Neuronal stem cell (in vitro differentiated cells): ENCODE measurements around the gene GASK1B.

Experiments
- DNase-seq: peaks from one replicate; pipeline ENCODE4 v3.0.0-alpha.2; 2013; ENCODE audit warnings: low spot score
- H2AFZ ChIP-seq: one replicate; pipeline ENCODE4 v1.6.1; 2013; ENCODE audit warnings: mild to moderate bottlenecking, low read length, inconsistent platforms
- H2AK5ac ChIP-seq: 2 replicates; pipeline ENCODE4 v1.6.1; 2013; ENCODE audit warnings: low read depth, mild to moderate bottlenecking, inconsistent platforms, low read length, moderate library complexity, mixed read lengths
- H2BK120ac ChIP-seq: 2 replicates; pipeline ENCODE4 v1.6.1; 2013; ENCODE audit warnings: low read depth, mild to moderate bottlenecking, inconsistent platforms, low read length, moderate library complexity, mixed read lengths
- H2BK12ac ChIP-seq: one replicate; pipeline ENCODE4 v1.6.1; 2013; ENCODE audit warnings: low read length, inconsistent platforms
- H2BK15ac ChIP-seq: 2 replicates; pipeline ENCODE4 v1.6.1; 2013; ENCODE audit warnings: mild to moderate bottlenecking, low read length, inconsistent platforms, mixed read lengths
- H2BK5ac ChIP-seq: one replicate; pipeline ENCODE4 v1.6.1; 2013; ENCODE audit warnings: inconsistent platforms, mild to moderate bottlenecking, low read length, moderate library complexity
- H3K14ac ChIP-seq: one replicate; pipeline ENCODE4 v1.6.1; 2013; ENCODE audit warnings: low read length, inconsistent platforms
- H3K18ac ChIP-seq: 2 replicates; pipeline ENCODE4 v1.6.1; 2013; ENCODE audit warnings: low read length, inconsistent platforms
- H3K23ac ChIP-seq: 2 replicates; pipeline ENCODE4 v1.6.1; 2013; ENCODE audit warnings: low read depth, mild to moderate bottlenecking, mixed read lengths, low read length, inconsistent platforms; ENCODE audit not compliant: poor library complexity
- H3K27ac ChIP-seq: replicated peaks from 3 replicates; pipeline ENCODE4 v1.5.1; 2013; ENCODE audit warnings: low read length, inconsistent platforms
- H3K27me3 ChIP-seq, 3 experiments: 2 replicates each; pipeline ENCODE4 v1.6.1; 2013; ENCODE audit warnings: low read length in 3 of 3, mild to moderate bottlenecking in 2 of 3, inconsistent platforms in 1 of 3, low read depth in 1 of 3, mixed read lengths in 1 of 3, moderate library complexity in 1 of 3; ENCODE audit not compliant: control insufficient read depth in 3 of 3, insufficient read depth in 3 of 3
- H3K36me3 ChIP-seq, 2 donors: replicated peaks in 1 of 2; 2 replicates each; pipeline ENCODE4 v1.6.1; 2013; ENCODE audit warnings: low read length in 2 of 2; ENCODE audit not compliant: control insufficient read depth in 2 of 2, insufficient read depth in 2 of 2
- H3K4ac ChIP-seq: 2 replicates; pipeline ENCODE4 v1.6.1; 2013; ENCODE audit warnings: inconsistent platforms, mild to moderate bottlenecking, low read length, moderate library complexity
- H3K4me1 ChIP-seq, 2 donors: 1 replicate in 1 of 2; 2 replicates in 1 of 2; pipeline ENCODE4 v1.6.1; 2013; ENCODE audit warnings: low read length in 2 of 2, low read depth in 1 of 2; ENCODE audit not compliant: control insufficient read depth in 2 of 2, insufficient read depth in 1 of 2
- H3K4me2 ChIP-seq: one replicate; pipeline ENCODE4 v1.6.1; 2013; ENCODE audit warnings: mild to moderate bottlenecking, low read length, inconsistent platforms; ENCODE audit not compliant: insufficient read depth, poor library complexity, severe bottlenecking
- H3K4me3 ChIP-seq, 2 donors: 2 replicates each; pipeline ENCODE4 v1.5.1; 2013; ENCODE audit warnings: low read length in 2 of 2, mild to moderate bottlenecking in 2 of 2, inconsistent platforms in 1 of 2, moderate library complexity in 1 of 2
- H3K79me1 ChIP-seq: one replicate; pipeline ENCODE4 v1.6.1; 2013; ENCODE audit warnings: low read depth, mild to moderate bottlenecking, inconsistent platforms, low read length, moderate library complexity
- H3K9ac ChIP-seq: one replicate; pipeline ENCODE4 v1.6.1; 2013; ENCODE audit warnings: mild to moderate bottlenecking, low read depth, low read length, inconsistent platforms; ENCODE audit not compliant: poor library complexity
- H3K9me3 ChIP-seq, 2 donors: replicated peaks in 1 of 2; 2 replicates each; pipeline versions ENCODE3 to v1.6.1; 2013; ENCODE audit warnings: low read length in 2 of 2, mild to moderate bottlenecking in 2 of 2, inconsistent platforms in 1 of 2, low read depth in 1 of 2, mixed read lengths in 1 of 2, moderate library complexity in 1 of 2; ENCODE audit not compliant: control insufficient read depth in 2 of 2, insufficient read depth in 1 of 2
- H4K8ac ChIP-seq: one replicate; pipeline ENCODE4 v1.6.1; 2013; ENCODE audit warnings: low read depth, mild to moderate bottlenecking, inconsistent platforms, low read length, moderate library complexity
- H4K91ac ChIP-seq: one replicate; pipeline ENCODE4 v1.6.1; 2013; ENCODE audit warnings: low read length, low read depth, mild to moderate bottlenecking, inconsistent platforms; ENCODE audit not compliant: poor library complexity
- WGBS, 2 donors: extraction: QIAGEN DNeasy Blood & Tissue Kit; methylation state at CpG; one replicate each; pipeline ENCODE4 v1.1.7; 2013; ENCODE audit warnings: missing lambda C conversion rate in 2 of 2, mixed read lengths in 1 of 2; ENCODE audit not compliant: insufficient read length in 2 of 2, insufficient replicate concordance in 1 of 2; ENCODE audit errors: extremely low coverage in 2 of 2; 5-methylcytosine and 5-hydroxymethylcytosine counted together

The GASK1B gene

DNA sequence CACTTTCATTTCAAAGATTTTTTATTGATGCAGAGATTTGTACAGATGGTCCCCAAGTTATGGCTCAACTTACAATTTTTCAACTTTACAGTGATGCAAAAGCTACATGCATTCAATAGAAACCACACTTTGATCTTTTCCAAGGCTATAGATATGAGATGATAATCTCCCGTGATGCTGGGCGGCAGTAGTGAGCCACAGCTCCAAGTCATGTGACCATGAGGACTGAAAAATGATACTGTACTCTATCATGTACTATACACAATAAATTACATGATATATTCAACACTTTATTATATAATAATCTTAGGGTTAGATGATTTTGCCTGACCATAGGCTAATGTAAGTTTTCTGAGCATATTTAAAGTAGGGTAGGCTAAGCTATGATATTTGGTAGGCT is 14.0 kb upstream of the GASK1B start:
- DNase-seq: no peak
- Histone ChIP-seq H3K4ac (no peak overlapping the region), H3K4me3 (no peak overlapping the region), H3K4me2 (no peak overlapping the region), H2BK12ac (no peak overlapping the region), H3K9me3 (no peaks in the 10 kb centered on the region), H3K27me3 (no peaks in the 10 kb centered on the region), H3K79me1 (no peaks in the 10 kb centered on the region), H2BK120ac (no peak overlapping the region), H4K8ac (no peak overlapping the region), H2BK15ac (no peak overlapping the region), H3K27ac (no peak overlapping the region), H3K9ac (no peak overlapping the region), H3K18ac (no peak overlapping the region), H4K91ac (no peak overlapping the region), H2AFZ (no peak overlapping the region), H3K23ac (no peak overlapping the region), H2AK5ac (no peak overlapping the region), H3K14ac (no peak overlapping the region), H2BK5ac (no peak overlapping the region), H3K4me1 (no peaks in the 10 kb centered on the region), H3K36me3 (no peaks in the 10 kb centered on the region)
- no CpG with 5 or more reads among the region's 2 CpGs for WGBS, 2 donors

DNA sequence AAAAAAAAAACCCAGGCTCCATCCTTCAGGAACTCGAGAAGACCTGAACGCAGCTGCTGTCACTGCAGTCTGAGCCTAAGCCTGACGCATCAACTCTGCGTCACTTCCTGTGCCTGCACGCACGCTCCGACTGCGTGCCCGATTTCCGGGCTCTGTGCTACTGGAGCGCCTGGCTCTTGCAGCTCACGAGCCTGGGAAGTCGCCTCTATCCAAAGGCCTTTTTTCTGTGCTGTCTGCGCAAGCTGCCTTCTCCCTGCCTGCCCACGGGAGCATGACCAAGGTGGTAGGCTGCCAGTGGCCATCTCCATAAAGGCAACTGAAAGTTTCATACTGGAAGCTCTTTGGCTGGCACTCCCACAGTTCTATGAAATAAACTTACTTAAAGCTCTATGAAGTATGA is 9.9 kb upstream of the GASK1B start:
- H2AFZ ChIP-seq: peak overlapping the region; percentile 53
- H2BK5ac ChIP-seq: no peak overlapping the region
- no peak overlapping the region for H3K27ac ChIP-seq
- no peaks in the 10 kb centered on the region for H3K27me3 ChIP-seq
- no peak overlapping the region for H3K4me2 ChIP-seq
- no peak overlapping the region for H3K14ac ChIP-seq
- no peaks in the 10 kb centered on the region for H3K9me3 ChIP-seq
- H4K91ac ChIP-seq: no peak overlapping the region
- peak overlapping the region; percentile 99 for H4K8ac ChIP-seq
- H2BK12ac ChIP-seq: no peak overlapping the region
- H2BK15ac ChIP-seq: peak overlapping the region; percentile 9
- H2BK120ac ChIP-seq: no peak overlapping the region
- no peaks in the 10 kb centered on the region for H3K36me3 ChIP-seq
- no peak overlapping the region for H3K23ac ChIP-seq
- DNase-seq: no peak
- peak overlapping the region in 1 of 2 donors; percentile 10 for H3K4me3 ChIP-seq
- WGBS, 2 donors: no CpG with 5 or more reads among the region's 15 CpGs
- H3K9ac ChIP-seq: peak overlapping the region; percentile 12
- no peak overlapping the region for H2AK5ac ChIP-seq
- no peak overlapping the region for H3K4ac ChIP-seq
- peak overlapping the region; percentile 60 for H3K18ac ChIP-seq
- no peaks in the 10 kb centered on the region for H3K79me1 ChIP-seq
- H3K4me1 ChIP-seq: no peaks in the 10 kb centered on the region

DNA sequence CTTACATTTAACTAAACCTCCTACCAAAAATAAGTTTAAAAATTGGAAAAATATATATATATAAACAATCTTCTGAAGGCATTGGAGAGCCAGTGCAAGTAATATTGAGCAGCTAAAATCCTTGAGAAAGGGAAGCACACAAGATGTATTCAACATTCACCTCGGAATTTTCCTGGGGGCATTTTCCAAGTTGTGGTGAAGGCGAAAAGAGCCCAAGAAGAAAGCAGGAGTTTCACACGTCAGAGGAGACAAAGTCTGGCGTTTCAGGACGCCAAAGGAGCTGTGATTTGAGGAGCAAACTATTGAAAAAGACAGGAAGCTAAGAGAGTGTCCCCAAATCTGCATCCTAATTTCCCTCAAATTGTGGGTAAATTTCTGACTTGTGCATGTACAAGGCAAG is 9.1 kb upstream of the GASK1B start:
- Histone ChIP-seq H3K18ac (no peak overlapping the region), H4K8ac (no peak overlapping the region), H3K27me3 (no peaks in the 10 kb centered on the region), H2BK12ac (no peak overlapping the region), H3K4ac (no peak overlapping the region), H3K9ac (no peak overlapping the region), H3K9me3 (no peaks in the 10 kb centered on the region), H3K27ac (no peak overlapping the region), H2AK5ac (no peak overlapping the region), H4K91ac (no peak overlapping the region), H2BK5ac (no peak overlapping the region), H3K23ac (no peak overlapping the region), H2BK15ac (no peak overlapping the region), H2BK120ac (no peak overlapping the region), H3K79me1 (no peaks in the 10 kb centered on the region), H3K14ac (no peak overlapping the region), H3K4me1 (no peaks in the 10 kb centered on the region), H3K4me2 (no peak overlapping the region), H3K36me3 (no peaks in the 10 kb centered on the region), H3K4me3 (no peak overlapping the region), H2AFZ (peak overlapping the region; percentile 51)
- no CpG with 5 or more reads among the region's 5 CpGs for WGBS, 2 donors
- no peak for DNase-seq

DNA sequence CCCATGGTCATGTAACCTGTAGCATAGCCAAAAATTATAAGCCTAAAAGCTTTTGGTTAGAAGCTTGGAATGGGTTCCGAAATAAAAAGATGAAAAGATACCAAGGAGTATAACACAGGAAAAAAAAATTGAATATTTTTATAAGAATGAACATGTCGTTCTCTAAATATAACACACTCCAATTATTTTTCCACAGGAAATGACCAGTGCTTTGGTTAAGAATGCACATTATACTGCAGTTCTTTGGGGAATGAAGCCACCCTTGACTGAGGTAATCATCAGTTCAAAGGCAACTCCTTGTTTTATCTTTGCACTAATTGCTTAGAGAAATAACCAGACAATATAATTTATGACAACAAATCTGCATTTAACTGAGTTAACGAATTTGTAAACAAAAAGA is 6.6 kb upstream of the GASK1B start:
- Histone ChIP-seq H2AFZ (no peak overlapping the region), H3K23ac (no peak overlapping the region), H3K9me3 (no peaks in the 10 kb centered on the region), H3K4ac (no peak overlapping the region), H4K8ac (no peak overlapping the region), H3K4me1 (no peaks in the 10 kb centered on the region), H3K36me3 (no peaks in the 10 kb centered on the region), H3K27ac (no peak overlapping the region), H4K91ac (no peak overlapping the region), H3K14ac (no peak overlapping the region), H3K27me3 (no peaks in the 10 kb centered on the region), H2BK15ac (no peak overlapping the region), H2BK12ac (no peak overlapping the region), H3K18ac (no peak overlapping the region), H3K9ac (no peak overlapping the region), H3K4me3 (no peak overlapping the region), H2AK5ac (no peak overlapping the region), H2BK120ac (no peak overlapping the region), H2BK5ac (no peak overlapping the region), H3K4me2 (no peak overlapping the region), H3K79me1 (no peaks in the 10 kb centered on the region)
- WGBS, 2 donors: no CpG with 5 or more reads among the region's 3 CpGs
- no peak for DNase-seq
